ENCODE data around the gene RAET1L.
"Not testable (repeated sequence)": the region's sequence is repeated elsewhere in the genome, so short reads cannot be mapped to it uniquely, and the experiment has no call there.

RAET1L gene

GRCh38 chr6:150016324-150017185 lies 8.8 kb downstream of the RAET1L start:
- DNase-seq (ENCODE audit: low read depth), result no peak

GRCh38 chr6:150015281-150016001 lies 9.9 kb downstream of the RAET1L start:
- DNase-seq (ENCODE audit: low read depth), result not testable (repeated sequence)

GRCh38 chr6:150014623-150015280 lies 10.6 kb downstream of the RAET1L start:
- not testable (repeated sequence) for DNase-seq (ENCODE audit: low read depth)

- not testable (repeated sequence) for DNase-seq (ENCODE audit: low read depth)
These were observed 11.3 kb downstream of the RAET1L start for GRCh38 chr6:150013785-150014622.

- not testable (repeated sequence) for DNase-seq (ENCODE audit: low read depth)
These were observed 12.2 kb downstream of the RAET1L start for GRCh38 chr6:150012846-150013784.

- no peak for DNase-seq (ENCODE audit: low read depth)
These were observed 16.7 kb downstream of the RAET1L start for GRCh38 chr6:150008588-150008987.

- DNase-seq (ENCODE audit: low read depth), result no peak
These were observed 18.3 kb downstream of the RAET1L start for GRCh38 chr6:150006961-150007464.

- DNase-seq (ENCODE audit: low read depth), result no peak
These were observed 19.3 kb downstream of the RAET1L start for GRCh38 chr6:150005761-150006651.

- DNase-seq (ENCODE audit: low read depth), result peak; percentile 86
These were observed 20.3 kb downstream of the RAET1L start for GRCh38 chr6:150004783-150005717.

GRCh38 chr6:150004101-150004782 lies 21.1 kb downstream of the RAET1L start:
- no peak for DNase-seq (ENCODE audit: low read depth)

GRCh38 chr6:150003599-150003998 lies 21.7 kb downstream of the RAET1L start:
- DNase-seq (ENCODE audit: low read depth), result not testable (repeated sequence)

GRCh38 chr6:150002710-150003109 lies 22.6 kb downstream of the RAET1L start:
- DNase-seq (ENCODE audit: low read depth), result no peak

- DNase-seq (ENCODE audit: low read depth), result no peak
These were observed 23.9 kb downstream of the RAET1L start for GRCh38 chr6:150001295-150002008.

GRCh38 chr6:149999636-150000035 lies 25.7 kb downstream of the RAET1L start:
- no peak for DNase-seq (ENCODE audit: low read depth)

GRCh38 chr6:149995971-149996370 lies 29.4 kb downstream of the RAET1L start:
- DNase-seq (ENCODE audit: low read depth), result no peak

- DNase-seq (ENCODE audit: low read depth), result no peak
These were observed 30.0 kb downstream of the RAET1L start for GRCh38 chr6:149995235-149995750.

- DNase-seq (ENCODE audit: low read depth), result no peak
These were observed 33.5 kb downstream of the RAET1L start for GRCh38 chr6:149991838-149992237.

Measured in stimulated activated CD8-positive, alpha-beta memory T cell treated with anti-CD3 and anti-CD28 coated beads, Interleukin-4, amount 100 ng/mL, for 24 hours (primary cell).